HG03060 (cell line): ENCODE data around the gene STIMATE.

Source experiments
- ATAC-seq: cut with Tn5 transposase; IDR thresholded peaks from one replicate; pipeline ENCODE4 v1.9.1; 2021; ENCODE audit warnings: low read depth, moderate number of reproducible peaks; ENCODE audit not compliant: unreplicated experiment

STIMATE gene

GRCh38 chr3:52872245-52872644 is 25.1 kb downstream of the STIMATE start:
- no peak for ATAC-seq

GRCh38 chr3:52871761-52872160 is 25.6 kb downstream of the STIMATE start:
- ATAC-seq, result no peak

GRCh38 chr3:52870471-52870870 is 26.9 kb downstream of the STIMATE start:
- no peak for ATAC-seq

- no peak for ATAC-seq
Measured at GRCh38 chr3:52866427-52866826, 30.9 kb downstream of the STIMATE start.

GRCh38 chr3:52865994-52866393 is 31.4 kb downstream of the STIMATE start:
- no peak for ATAC-seq

- ATAC-seq, result no peak
Measured at GRCh38 chr3:52860424-52860768, 37.0 kb downstream of the STIMATE start.

- no peak for ATAC-seq
Measured at GRCh38 chr3:52859686-52860423, 37.5 kb downstream of the STIMATE start.

GRCh38 chr3:52857864-52858263 is 39.5 kb downstream of the STIMATE start:
- ATAC-seq, result no peak

GRCh38 chr3:52857133-52857532 is 40.2 kb downstream of the STIMATE start:
- no peak for ATAC-seq

GRCh38 chr3:52856666-52857065 is 40.7 kb downstream of the STIMATE start:
- ATAC-seq, result no peak

- ATAC-seq, result no peak
Measured at GRCh38 chr3:52854013-52854412, 43.3 kb downstream of the STIMATE start.

- ATAC-seq, result no peak
Measured at GRCh38 chr3:52852419-52852818, 44.9 kb downstream of the STIMATE start.

- no peak for ATAC-seq
Measured at GRCh38 chr3:52851348-52851747, 46.0 kb downstream of the STIMATE start.

GRCh38 chr3:52849656-52850055 is 47.7 kb downstream of the STIMATE start:
- ATAC-seq, result no peak

GRCh38 chr3:52848617-52849016 is 48.7 kb downstream of the STIMATE start:
- no peak for ATAC-seq

GRCh38 chr3:52847726-52848125 is 49.6 kb downstream of the STIMATE start:
- no peak for ATAC-seq

- no peak for ATAC-seq
Measured at GRCh38 chr3:52847241-52847640, 50.1 kb downstream of the STIMATE start.

- no peak for ATAC-seq
Measured at GRCh38 chr3:52846432-52846965, 50.8 kb downstream of the STIMATE start.

GRCh38 chr3:52845691-52846431 is 51.5 kb downstream of the STIMATE start:
- no peak for ATAC-seq

- ATAC-seq, result no peak
Measured at GRCh38 chr3:52845157-52845556, 52.2 kb downstream of the STIMATE start.

GRCh38 chr3:52844290-52844975 is 52.9 kb downstream of the STIMATE start:
- no peak for ATAC-seq
